HepG2 (cell line): ENCODE data around the gene CERS3. TPM values are rescaled to one million over a fixed set of nuclear protein-coding genes. Genes with fewer than 3 reads are reported as not detected.

Source experiments
- ATAC-seq: fragments of 200-7000 bp; cut with Tn5 transposase; 3 replicates; pipeline ENCODE4 v1.9.1; 2020; ENCODE audit warnings: mild to moderate bottlenecking, moderate library complexity
- BruUV-seq: library from RNA; stranded (reverse); fragments of 400-500 nt; replicated peaks from 2 replicates; lab custom pipeline; 2021; lab: Mats Ljungman, UMichigan
- CTCF ChIA-PET: fragments of 300-600 bp; formaldehyde crosslinking; extraction: SDS; loops from one replicate; lab custom pipeline; 2021; ENCODE audit warnings: low total read pairs, inconsistent platforms, low intra/inter-chr PET ratio; lab: Yijun Ruan, JAX
- POLR2A ChIA-PET: fragments of 350-600 bp; sonication (Branson Sonifier 250); formaldehyde crosslinking; loops from one replicate; lab custom pipeline; 2020; ENCODE audit warnings: antibody characterized with exemption, inconsistent platforms; lab: Yijun Ruan, JAX
- DNase-seq: peaks from one replicate; pipeline ENCODE4 v3.0.0-alpha.2; 2015; ENCODE audit warnings: low spot score
- FAIRE-seq: peaks from 3 replicates; lab custom pipeline; 2011; peaks lifted over from hg19 to GRCh38; lab: Jason Lieb, UNC
- H2AFZ ChIP-seq: one replicate; pipeline ENCODE4 v1.6.1; 2011; ENCODE audit warnings: low read length, inconsistent platforms
- H3K27ac ChIP-seq: fragments of 300-600 bp; 3 replicates; pipeline ENCODE4 v1.8.0; 2011; ENCODE audit warnings: mixed run types, mild to moderate bottlenecking, mixed read lengths, low read length, inconsistent platforms; ENCODE audit not compliant: insufficient read depth; ENCODE audit errors: extremely low read length
- H3K27me3 ChIP-seq, 2 experiments: fragments of 200-600 bp in 1 of 2; 2 replicates in 1 of 2; 3 replicates in 1 of 2; pipeline versions ENCODE4 v1.6.0 to v1.8.0; 2011; ENCODE audit warnings: low read length in 2 of 2, mild to moderate bottlenecking in 2 of 2, moderate library complexity in 2 of 2, inconsistent platforms in 1 of 2; ENCODE audit not compliant: insufficient read depth in 2 of 2, control insufficient read depth in 1 of 2
- H3K36me3 ChIP-seq, 2 experiments: fragments of 200-600 bp in 1 of 2; replicated peaks in 1 of 2; 2 replicates in 1 of 2; 3 replicates in 1 of 2; pipeline versions ENCODE4 v1.5.1 to v1.8.0; 2011; ENCODE audit warnings: low read length in 2 of 2, inconsistent platforms in 1 of 2; ENCODE audit not compliant: insufficient read depth in 2 of 2, control insufficient read depth in 1 of 2
- H3K4me1 ChIP-seq: 2 replicates; pipeline ENCODE4 v1.5.1; 2012; ENCODE audit warnings: low read length, inconsistent platforms; ENCODE audit not compliant: insufficient read depth
- H3K4me2 ChIP-seq: 2 replicates; pipeline ENCODE4 v1.6.0; 2011; ENCODE audit warnings: low read depth, low read length, inconsistent platforms
- H3K4me3 ChIP-seq, 3 experiments: fragments of 200-600 bp in 1 of 3; sonication (generic), shearing (Covaris generic) in 1 of 3; replicated peaks in 1 of 3; 2 replicates each; pipeline ENCODE4 v1.5.1; 2011 to 2016; ENCODE audit warnings: low read length in 3 of 3, inconsistent platforms in 2 of 3, low read depth in 2 of 3, mild to moderate bottlenecking in 2 of 3, control low read depth in 1 of 3, mixed read lengths in 1 of 3; ENCODE audit not compliant: insufficient read depth in 1 of 3
- H3K79me2 ChIP-seq: one replicate; pipeline ENCODE4 v1.6.1; 2011; ENCODE audit warnings: low read length, inconsistent platforms; ENCODE audit not compliant: insufficient read depth
- H3K9ac ChIP-seq: 2 replicates; pipeline ENCODE4 v1.6.0; 2011; ENCODE audit warnings: mild to moderate bottlenecking, low read depth, low read length, inconsistent platforms; ENCODE audit not compliant: insufficient read depth
- H3K9me3 ChIP-seq: 2 replicates; pipeline ENCODE4 v1.5.1; 2012; ENCODE audit warnings: mild to moderate bottlenecking, low read length
- H4K20me1 ChIP-seq: 2 replicates; pipeline ENCODE4 v1.6.0; 2011; ENCODE audit warnings: inconsistent platforms, mild to moderate bottlenecking, low read length, moderate library complexity; ENCODE audit not compliant: insufficient read depth
- SMAD1 ChIP-seq: sonication (generic); formaldehyde crosslinking; IDR thresholded peaks from 2 replicates; pipeline ENCODE4 v1.4.0; 2020; ENCODE audit warnings: missing genetic modification reagents, low read depth, mild to moderate bottlenecking, borderline replicate concordance
- WGBS: methylation state at CpG from one replicate; pipeline ENCODE4 v1.1.6; 2017; ENCODE audit warnings: low lambda C conversion rate; 5-methylcytosine and 5-hydroxymethylcytosine counted together
- in situ Hi-C: cut with HindIII; loops from 2 replicates; pipeline ENCODE4 v1.10.0; 2017; ENCODE audit warnings: low pct_unique_long_range_greater_than_20kb; ENCODE audit not compliant: extremely low pct_ligation_motif_present
- intact Hi-C: fragments of 100-400 bp; cut with micrococcal nuclease; formaldehyde crosslinking; loops from one replicate; pipeline ENCODE4 v1.10.0; 2022; ENCODE audit not compliant: unreplicated experiment
- polyA plus RNA-seq, 8 experiments: library from polyadenylated mRNA; depleted of rRNA in 3 of 8; stranded (reverse) in 7 of 8; unstranded in 1 of 8; fragments of >200 nt; fragmentation: Illumina TruSeq in 4 of 8; extraction: Trizol in 4 of 8; gene quantifications; 2 replicates each; pipeline versions ENCODE4 v1.2.1 to v1.2.3, GENCODE V29; 2011 to 2016; ENCODE audit warnings: low read depth in 4 of 8, missing spikeins in 1 of 8, mixed read lengths in 1 of 8; ENCODE audit not compliant: insufficient read depth in 1 of 8
- total RNA-seq, 5 experiments: library from RNA; depleted of rRNA; stranded (reverse); fragments of >200 nt; fragmentation: Illumina TruSeq; extraction: Trizol; gene quantifications; 2 replicates each; pipeline ENCODE4 v1.2.3, GENCODE V29; 2016; ENCODE audit warnings: low read depth in 1 of 5
- TF ChIP-seq, protein P1 (sequence below), 2 experiments: sonication (generic) in 1 of 2; formaldehyde crosslinking in 1 of 2; IDR thresholded peaks; 2 replicates each; pipeline versions ENCODE4 v1.6.1 to v1.9.0; 2014 to 2022; ENCODE audit warnings: antibody characterized with exemption in 1 of 2, borderline replicate concordance in 1 of 2, inconsistent platforms in 1 of 2, low read depth in 1 of 2, missing genetic modification reagents in 1 of 2

CERS3 gene
- total and polyA plus RNA-seq, 2 of the 13 experiments (the other 11 are each of a cell fraction or from before 2014, with no cell fraction given) = not detected

DNA sequence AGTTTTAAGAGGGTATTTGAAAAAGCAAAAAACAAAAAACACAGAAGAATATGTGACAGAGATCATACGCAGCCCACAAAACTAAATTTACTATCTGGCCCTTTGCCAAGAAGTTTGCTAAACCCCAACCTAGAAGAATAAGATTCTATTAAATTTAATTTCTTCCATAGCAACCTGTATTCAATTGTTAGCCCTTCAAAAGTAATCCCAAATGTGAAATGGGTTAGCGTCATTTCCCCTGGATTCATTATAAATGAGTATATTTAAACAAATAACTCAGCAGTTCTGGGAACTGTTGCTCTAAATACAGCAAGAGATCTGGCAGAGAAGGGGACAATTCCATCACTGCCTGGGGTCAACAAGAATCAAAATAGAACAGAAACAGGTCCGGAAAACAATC lies 56.8 kb downstream of the CERS3 start:
- POLR2A ChIA-PET = no interaction called here

More for the DNA sequence above, 56.8 kb downstream of the CERS3 start:
- TF ChIP-seq, protein P1, sequence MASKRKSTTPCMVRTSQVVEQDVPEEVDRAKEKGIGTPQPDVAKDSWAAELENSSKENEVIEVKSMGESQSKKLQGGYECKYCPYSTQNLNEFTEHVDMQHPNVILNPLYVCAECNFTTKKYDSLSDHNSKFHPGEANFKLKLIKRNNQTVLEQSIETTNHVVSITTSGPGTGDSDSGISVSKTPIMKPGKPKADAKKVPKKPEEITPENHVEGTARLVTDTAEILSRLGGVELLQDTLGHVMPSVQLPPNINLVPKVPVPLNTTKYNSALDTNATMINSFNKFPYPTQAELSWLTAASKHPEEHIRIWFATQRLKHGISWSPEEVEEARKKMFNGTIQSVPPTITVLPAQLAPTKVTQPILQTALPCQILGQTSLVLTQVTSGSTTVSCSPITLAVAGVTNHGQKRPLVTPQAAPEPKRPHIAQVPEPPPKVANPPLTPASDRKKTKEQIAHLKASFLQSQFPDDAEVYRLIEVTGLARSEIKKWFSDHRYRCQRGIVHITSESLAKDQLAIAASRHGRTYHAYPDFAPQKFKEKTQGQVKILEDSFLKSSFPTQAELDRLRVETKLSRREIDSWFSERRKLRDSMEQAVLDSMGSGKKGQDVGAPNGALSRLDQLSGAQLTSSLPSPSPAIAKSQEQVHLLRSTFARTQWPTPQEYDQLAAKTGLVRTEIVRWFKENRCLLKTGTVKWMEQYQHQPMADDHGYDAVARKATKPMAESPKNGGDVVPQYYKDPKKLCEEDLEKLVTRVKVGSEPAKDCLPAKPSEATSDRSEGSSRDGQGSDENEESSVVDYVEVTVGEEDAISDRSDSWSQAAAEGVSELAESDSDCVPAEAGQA (IDR thresholded peaks at IDR 0.05; ENCODE audit: low read depth) = no peak
- TF ChIP-seq, protein P1 (CRISPR knock-in tag; IDR thresholded peaks at IDR 0.05; ENCODE audit: borderline replicate concordance) = no peak
- TF ChIP-seq SMAD1 = no peak
- no peak overlapping the region for H3K4me2 ChIP-seq
- no peaks in the 10 kb centered on the region for H3K4me1 ChIP-seq
- H4K20me1 ChIP-seq = no peaks in the 10 kb centered on the region
- no peaks in the 10 kb centered on the region for H3K36me3 ChIP-seq
- no peak overlapping the region for H3K4me3 ChIP-seq
- in situ Hi-C loops (no loop called here), intact Hi-C loops (no loop called here)
- H3K79me2 ChIP-seq = no peaks in the 10 kb centered on the region
- peaks cover 0 to 1% of the 10 kb centered on the region in 2 experiments; a peak in 1 of 5 replicates for H3K27me3 ChIP-seq
- no peaks in the 10 kb centered on the region; the same call in 1 of the 2 replicates for H3K9me3 ChIP-seq
- FAIRE-seq = no peak
- H3K27ac ChIP-seq = no peak overlapping the region
- no peak overlapping the region for H2AFZ ChIP-seq
- no peak for DNase-seq
- WGBS = 12% methylated on average over 3 of the region's 3 CpGs
- no TSS peak for BruUV-seq
- H3K9ac ChIP-seq = no peak overlapping the region
- CTCF ChIA-PET = no interaction called here
- no peak for ATAC-seq
